ENCODE results near the gene RBPJL.

RBPJL gene

GRCh38 chr20:45363611-45364492, 57.2 kb downstream of the RBPJL start:
- no peak for DNase-seq

- no peak for DNase-seq
Measured at GRCh38 chr20:45365444-45365970, 58.9 kb downstream of the RBPJL start.

- no peak for DNase-seq
Measured at GRCh38 chr20:45366192-45366591, 59.6 kb downstream of the RBPJL start.

- DNase-seq = no peak
Measured at GRCh38 chr20:45366631-45367030, 60.0 kb downstream of the RBPJL start.

- no peak for DNase-seq
Measured at GRCh38 chr20:45367126-45367525, 60.5 kb downstream of the RBPJL start.

All from left hindlimb (tissue), 1 donor.